ENCODE results near the gene CFAP74. TPM values are rescaled to one million over a fixed set of nuclear protein-coding genes. Genes with fewer than 3 reads are reported as not detected.

The CFAP74 gene
- total and polyA plus RNA-seq, 2 of the 13 experiments (the other 11 are each of a cell fraction or from before 2014, with no cell fraction given): 0.27 to 0.62 TPM

GRCh38 chr1:1919304-1920056 lies 84.1 kb downstream of the CFAP74 start (continued):
- TF ChIP-seq HIC2 (CRISPR knock-in tag; IDR thresholded peaks at IDR 0.05; ENCODE audit: low read depth) (peak; percentile 54; the same call in 1 of the 2 replicates), ZNF740 (CRISPR knock-in tag; IDR thresholded peaks at IDR 0.05) (0 out of 2 replicates have a peak, but pooled peaks have one; percentile 30), NFE2 (CRISPR knock-in tag; IDR thresholded peaks at IDR 0.05) (no peak), ZNF704 (CRISPR knock-in tag; IDR thresholded peaks at IDR 0.05; ENCODE audit: borderline replicate concordance) (no peak), MXD4 (CRISPR knock-in tag; IDR thresholded peaks at IDR 0.05) (no peak; the same call in 1 of the 2 replicates), CENPT (CRISPR knock-in tag; IDR thresholded peaks at IDR 0.05; ENCODE audit: low read depth) (no peak), ZNF276 (CRISPR knock-in tag; IDR thresholded peaks at IDR 0.05; ENCODE audit: low read depth) (peak; percentile 34; the same call in 1 of the 2 replicates), KLF6 (CRISPR knock-in tag; IDR thresholded peaks at IDR 0.05) (no peak; the same call in 1 of the 2 replicates), PCBP1 (IDR thresholded peaks at IDR 0.05; ENCODE audit: borderline replicate concordance, low read depth, low read length) (0 out of 2 replicates have a peak, but pooled peaks have one; percentile 54), NRL (CRISPR knock-in tag; IDR thresholded peaks at IDR 0.05; ENCODE audit: borderline replicate concordance) (0 out of 2 replicates have a peak, but pooled peaks have one; percentile 42), NR0B2 (CRISPR knock-in tag; IDR thresholded peaks at IDR 0.05) (peak; percentile 82; the same call in 1 of the 2 replicates), FOXP1 (IDR thresholded peaks at IDR 0.05) (no peak), FOXP1 (CRISPR knock-in tag; IDR thresholded peaks at IDR 0.05) (peak; percentile 9; the same call in 1 of the 2 replicates), ARNT2 (CRISPR knock-in tag; IDR thresholded peaks at IDR 0.05; ENCODE audit: low read depth) (peak; percentile 74; the same call in 1 of the 2 replicates), KDM3A (CRISPR knock-in tag; IDR thresholded peaks at IDR 0.05; ENCODE audit: low read depth) (peak; percentile 72; the same call in 1 of the 2 replicates), TFDP1 (CRISPR knock-in tag; IDR thresholded peaks at IDR 0.05; ENCODE audit: borderline replicate concordance) (peak; percentile 67; the same call in 1 of the 2 replicates), HDAC2 (CRISPR knock-in tag; IDR thresholded peaks at IDR 0.05) (peak; percentile 54), SP4 (CRISPR knock-in tag; IDR thresholded peaks at IDR 0.05) (peak; percentile 98), GATAD2A (CRISPR knock-in tag; IDR thresholded peaks at IDR 0.05) (peak; percentile 63), ZMAT5 (CRISPR knock-in tag; IDR thresholded peaks at IDR 0.05; ENCODE audit: borderline replicate concordance, low read depth) (no peak), ZKSCAN1 (IDR thresholded peaks at IDR 0.05; ENCODE audit: low read length) (no peak), NFE2L1 (CRISPR knock-in tag; IDR thresholded peaks at IDR 0.05; ENCODE audit: borderline replicate concordance) (peak; percentile 64; the same call in 1 of the 2 replicates)

All from HepG2 (cell line).